NOMO-1 treated with dmso at 0.1 percent for 144 hours (cell line): ENCODE data around the gene C6orf141.
A peak's percentile ranks its signal among the peaks of the same experiment; 100 is the strongest.

Source experiments
- DNase-seq: peaks from one replicate; lab custom pipeline; 2025; ENCODE audit not compliant: unreplicated experiment; lab: John Stamatoyannopoulos, UW

The C6orf141 gene

GRCh38 chr6:49535795-49536194 lies 14.7 kb upstream of the C6orf141 start:
- DNase-seq, result no peak

GRCh38 chr6:49539102-49539501 lies 11.4 kb upstream of the C6orf141 start:
- DNase-seq, result no peak

GRCh38 chr6:49540614-49541013 lies 9.9 kb upstream of the C6orf141 start:
- DNase-seq, result no peak

GRCh38 chr6:49541210-49541724 lies 9.2 kb upstream of the C6orf141 start:
- DNase-seq, result no peak

GRCh38 chr6:49541936-49542335 lies 8.5 kb upstream of the C6orf141 start:
- DNase-seq, result no peak

GRCh38 chr6:49543087-49543858 lies 7.2 kb upstream of the C6orf141 start:
- no peak for DNase-seq

GRCh38 chr6:49546331-49546730 lies 4.1 kb upstream of the C6orf141 start:
- DNase-seq, result no peak

GRCh38 chr6:49548613-49549304 lies 1.7 kb upstream of the C6orf141 start:
- no peak for DNase-seq

- DNase-seq, result no peak
Measured at GRCh38 chr6:49549691-49550491, 577 bp upstream of the C6orf141 start.

GRCh38 chr6:49551078-49551865 lies 804 bp downstream of the C6orf141 start:
- DNase-seq, result no peak

- DNase-seq, result no peak
Measured at GRCh38 chr6:49551866-49552129, 1.3 kb downstream of the C6orf141 start.

- DNase-seq, result no peak
Measured at GRCh38 chr6:49552596-49552995, 2.1 kb downstream of the C6orf141 start.

- DNase-seq, result no peak
Measured at GRCh38 chr6:49553384-49553783, 2.9 kb downstream of the C6orf141 start.

GRCh38 chr6:49555951-49556350 lies 5.5 kb downstream of the C6orf141 start:
- DNase-seq, result no peak

GRCh38 chr6:49556429-49556837 lies 6.0 kb downstream of the C6orf141 start:
- peak; percentile 46 for DNase-seq

GRCh38 chr6:49557177-49557576 lies 6.7 kb downstream of the C6orf141 start:
- DNase-seq, result no peak

GRCh38 chr6:49558238-49558637 lies 7.8 kb downstream of the C6orf141 start:
- DNase-seq, result no peak

GRCh38 chr6:49563006-49563886 lies 12.8 kb downstream of the C6orf141 start:
- no peak for DNase-seq

- no peak for DNase-seq
Measured at GRCh38 chr6:49564552-49564951, 14.1 kb downstream of the C6orf141 start.

- no peak for DNase-seq
Measured at GRCh38 chr6:49565261-49565660, 14.8 kb downstream of the C6orf141 start.
